ENCODE results near the gene PDILT.

DNA sequence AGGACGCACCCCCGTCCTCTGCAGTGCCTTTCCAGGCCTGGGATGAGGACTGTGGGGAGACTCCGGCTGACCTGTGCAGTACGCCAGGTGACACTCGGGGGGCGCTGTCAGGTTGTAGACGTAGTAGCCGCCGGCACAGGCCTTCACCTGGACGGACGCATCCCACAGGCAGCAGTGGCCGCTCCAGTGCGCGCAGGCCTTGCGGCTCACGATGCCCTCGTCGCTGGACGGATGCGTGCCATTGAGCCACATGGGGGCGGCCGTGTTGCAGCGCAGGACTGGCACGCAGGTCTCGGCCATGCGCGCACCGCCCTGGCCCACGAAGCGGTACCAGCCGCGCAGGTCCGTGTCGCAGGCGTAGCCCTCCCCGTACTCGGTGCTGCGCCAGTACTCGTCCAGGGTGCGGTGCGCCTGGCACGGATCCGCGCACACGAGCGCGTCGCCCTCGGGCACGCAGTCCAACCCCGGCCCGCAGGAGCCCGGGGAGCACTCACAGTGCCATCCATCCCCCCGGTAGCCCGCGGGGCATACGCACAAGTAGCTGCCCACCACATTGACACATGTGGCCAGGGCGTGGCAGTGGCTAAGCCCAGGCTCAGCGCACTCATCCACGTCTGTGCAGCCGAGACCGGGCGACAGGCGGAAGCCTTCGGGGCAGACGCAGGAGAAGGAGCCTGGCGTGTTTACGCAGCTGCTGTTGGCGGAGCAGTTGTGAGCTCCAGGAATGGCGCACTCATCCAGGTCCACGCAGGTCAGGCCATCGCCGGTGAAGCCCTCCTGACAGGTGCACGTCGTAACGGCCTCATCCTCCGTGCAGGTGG is 56.0 kb downstream of the PDILT start:
- TF ChIP-seq YY1 (IDR thresholded peaks at IDR 0.05; ENCODE audit: low read depth) (no peak), CEBPB (IDR thresholded peaks at IDR 0.05) (no peak), RAD21 (IDR thresholded peaks at IDR 0.05; ENCODE audit: low read depth) (no peak), FOXM1 (IDR thresholded peaks at IDR 0.05; ENCODE audit: borderline replicate concordance, low read depth) (no peak), EGR1 (IDR thresholded peaks at IDR 0.05) (no peak), EP300 (IDR thresholded peaks at IDR 0.05; ENCODE audit: borderline replicate concordance) (no peak), CREB1 (IDR thresholded peaks at IDR 0.05; ENCODE audit: low read depth) (no peak), NFIC (IDR thresholded peaks at IDR 0.05) (no peak), TAF1 (IDR thresholded peaks at IDR 0.05; ENCODE audit: low read depth) (no peak)
- TF ChIP-seq, protein P1, sequence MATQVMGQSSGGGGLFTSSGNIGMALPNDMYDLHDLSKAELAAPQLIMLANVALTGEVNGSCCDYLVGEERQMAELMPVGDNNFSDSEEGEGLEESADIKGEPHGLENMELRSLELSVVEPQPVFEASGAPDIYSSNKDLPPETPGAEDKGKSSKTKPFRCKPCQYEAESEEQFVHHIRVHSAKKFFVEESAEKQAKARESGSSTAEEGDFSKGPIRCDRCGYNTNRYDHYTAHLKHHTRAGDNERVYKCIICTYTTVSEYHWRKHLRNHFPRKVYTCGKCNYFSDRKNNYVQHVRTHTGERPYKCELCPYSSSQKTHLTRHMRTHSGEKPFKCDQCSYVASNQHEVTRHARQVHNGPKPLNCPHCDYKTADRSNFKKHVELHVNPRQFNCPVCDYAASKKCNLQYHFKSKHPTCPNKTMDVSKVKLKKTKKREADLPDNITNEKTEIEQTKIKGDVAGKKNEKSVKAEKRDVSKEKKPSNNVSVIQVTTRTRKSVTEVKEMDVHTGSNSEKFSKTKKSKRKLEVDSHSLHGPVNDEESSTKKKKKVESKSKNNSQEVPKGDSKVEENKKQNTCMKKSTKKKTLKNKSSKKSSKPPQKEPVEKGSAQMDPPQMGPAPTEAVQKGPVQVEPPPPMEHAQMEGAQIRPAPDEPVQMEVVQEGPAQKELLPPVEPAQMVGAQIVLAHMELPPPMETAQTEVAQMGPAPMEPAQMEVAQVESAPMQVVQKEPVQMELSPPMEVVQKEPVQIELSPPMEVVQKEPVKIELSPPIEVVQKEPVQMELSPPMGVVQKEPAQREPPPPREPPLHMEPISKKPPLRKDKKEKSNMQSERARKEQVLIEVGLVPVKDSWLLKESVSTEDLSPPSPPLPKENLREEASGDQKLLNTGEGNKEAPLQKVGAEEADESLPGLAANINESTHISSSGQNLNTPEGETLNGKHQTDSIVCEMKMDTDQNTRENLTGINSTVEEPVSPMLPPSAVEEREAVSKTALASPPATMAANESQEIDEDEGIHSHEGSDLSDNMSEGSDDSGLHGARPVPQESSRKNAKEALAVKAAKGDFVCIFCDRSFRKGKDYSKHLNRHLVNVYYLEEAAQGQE (IDR thresholded peaks at IDR 0.05; ENCODE audit: low read depth), result no peak
- TF ChIP-seq, protein P2, sequence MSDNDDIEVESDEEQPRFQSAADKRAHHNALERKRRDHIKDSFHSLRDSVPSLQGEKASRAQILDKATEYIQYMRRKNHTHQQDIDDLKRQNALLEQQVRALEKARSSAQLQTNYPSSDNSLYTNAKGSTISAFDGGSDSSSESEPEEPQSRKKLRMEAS (IDR thresholded peaks at IDR 0.05), result no peak
